SU-DHL-6 (cell line): ENCODE results near the gene TAF10.

Experiments used
- CTCF ChIP-seq: fragments of 200-600 bp; sonication (generic); IDR thresholded peaks from one replicate; pipeline ENCODE4 v1.5.1; 2017; ENCODE audit warnings: antibody characterized with exemption, mild to moderate bottlenecking, low read length, moderate library complexity; ENCODE audit not compliant: insufficient read depth, poor library complexity, severe bottlenecking
- EZH2phosphoT487 ChIP-seq: fragments of 200-600 bp; sonication (generic), shearing (Covaris generic); conservative IDR thresholded peaks from 2 replicates; pipeline ENCODE4 v1.6.1; 2018; ENCODE audit warnings: mild to moderate bottlenecking, antibody characterized with exemption, low read length, moderate library complexity, mixed read lengths

- no peak for TF ChIP-seq CTCF
- TF ChIP-seq EZH2phosphoT487, result no peak
Measured at GRCh38 chr11:6611963-6612212, 128 bp downstream of the TAF10 start.
